HG03460 (cell line): ENCODE data around the gene AKAP4.

Experiments
- ATAC-seq: cut with Tn5 transposase; IDR thresholded peaks from one replicate; pipeline ENCODE4 v1.9.1; 2021; ENCODE audit not compliant: unreplicated experiment

AKAP4 gene, protein sequence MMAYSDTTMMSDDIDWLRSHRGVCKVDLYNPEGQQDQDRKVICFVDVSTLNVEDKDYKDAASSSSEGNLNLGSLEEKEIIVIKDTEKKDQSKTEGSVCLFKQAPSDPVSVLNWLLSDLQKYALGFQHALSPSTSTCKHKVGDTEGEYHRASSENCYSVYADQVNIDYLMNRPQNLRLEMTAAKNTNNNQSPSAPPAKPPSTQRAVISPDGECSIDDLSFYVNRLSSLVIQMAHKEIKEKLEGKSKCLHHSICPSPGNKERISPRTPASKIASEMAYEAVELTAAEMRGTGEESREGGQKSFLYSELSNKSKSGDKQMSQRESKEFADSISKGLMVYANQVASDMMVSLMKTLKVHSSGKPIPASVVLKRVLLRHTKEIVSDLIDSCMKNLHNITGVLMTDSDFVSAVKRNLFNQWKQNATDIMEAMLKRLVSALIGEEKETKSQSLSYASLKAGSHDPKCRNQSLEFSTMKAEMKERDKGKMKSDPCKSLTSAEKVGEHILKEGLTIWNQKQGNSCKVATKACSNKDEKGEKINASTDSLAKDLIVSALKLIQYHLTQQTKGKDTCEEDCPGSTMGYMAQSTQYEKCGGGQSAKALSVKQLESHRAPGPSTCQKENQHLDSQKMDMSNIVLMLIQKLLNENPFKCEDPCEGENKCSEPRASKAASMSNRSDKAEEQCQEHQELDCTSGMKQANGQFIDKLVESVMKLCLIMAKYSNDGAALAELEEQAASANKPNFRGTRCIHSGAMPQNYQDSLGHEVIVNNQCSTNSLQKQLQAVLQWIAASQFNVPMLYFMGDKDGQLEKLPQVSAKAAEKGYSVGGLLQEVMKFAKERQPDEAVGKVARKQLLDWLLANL

DNA sequence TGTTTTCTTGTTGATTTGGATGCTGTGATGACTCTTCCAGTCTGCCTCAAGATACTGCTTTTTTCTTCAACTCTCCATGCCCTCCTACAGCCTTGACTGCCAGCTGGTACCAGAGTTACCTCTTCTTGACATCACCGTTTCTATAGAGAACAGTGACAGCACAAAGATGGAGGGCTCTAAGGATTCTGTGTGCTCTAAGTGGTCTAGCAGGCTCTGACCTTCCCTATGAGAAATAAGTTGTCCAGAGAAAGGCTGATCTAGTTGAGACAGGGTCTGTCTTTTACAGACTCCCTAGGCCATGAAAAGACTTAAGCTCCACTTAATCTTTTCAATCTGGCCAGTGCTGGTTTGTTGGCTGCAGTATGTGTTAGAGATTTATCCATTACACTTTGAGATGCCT is at the start of gene AKAP4:
Gene AKAP4, minus strand, starts transcription at position 101 of the 400 bp plus-strand sequence. CDS start 118 bp downstream, outside the sequence.
- no peak for ATAC-seq

DNA sequence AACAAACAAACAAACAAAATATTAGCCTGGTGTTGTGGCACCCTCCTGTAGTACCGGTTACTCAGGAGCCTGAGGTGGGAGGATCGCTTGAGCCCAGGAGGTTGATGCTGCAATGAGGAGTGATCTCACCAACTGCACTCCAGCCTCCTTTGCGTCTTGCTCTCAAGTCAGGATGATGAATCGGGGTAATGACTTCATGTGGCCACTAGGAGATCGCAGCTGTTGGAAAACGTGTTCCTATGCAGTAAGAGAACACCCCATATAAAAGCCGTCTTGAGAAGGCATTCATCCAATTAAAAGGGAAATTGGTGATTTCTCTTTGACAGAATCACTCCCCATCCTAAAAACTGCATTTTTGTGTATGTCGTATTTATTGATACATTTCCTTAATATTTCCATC is 10.7 kb upstream of the AKAP4 start:
- no peak for ATAC-seq

DNA sequence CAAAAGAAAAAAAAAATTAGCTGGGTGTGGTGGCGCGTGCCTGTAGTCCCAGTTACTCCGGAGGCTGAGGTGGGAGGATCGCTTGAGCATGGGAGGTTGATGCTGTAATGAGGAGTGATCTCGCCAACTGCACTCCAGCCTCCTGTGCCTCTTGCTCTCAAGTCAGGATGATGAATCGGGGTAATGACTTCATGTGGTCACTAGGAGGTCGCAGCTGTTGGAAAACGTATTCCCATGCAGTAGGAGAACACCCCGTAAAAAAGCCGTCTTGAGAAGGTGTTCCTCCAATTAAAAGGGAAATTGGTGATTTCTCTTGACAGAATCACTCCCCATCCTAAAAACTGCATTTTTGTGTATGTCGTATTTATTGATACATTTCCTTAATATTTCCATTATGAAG is 5.9 kb upstream of the AKAP4 start:
- ATAC-seq: no peak

DNA sequence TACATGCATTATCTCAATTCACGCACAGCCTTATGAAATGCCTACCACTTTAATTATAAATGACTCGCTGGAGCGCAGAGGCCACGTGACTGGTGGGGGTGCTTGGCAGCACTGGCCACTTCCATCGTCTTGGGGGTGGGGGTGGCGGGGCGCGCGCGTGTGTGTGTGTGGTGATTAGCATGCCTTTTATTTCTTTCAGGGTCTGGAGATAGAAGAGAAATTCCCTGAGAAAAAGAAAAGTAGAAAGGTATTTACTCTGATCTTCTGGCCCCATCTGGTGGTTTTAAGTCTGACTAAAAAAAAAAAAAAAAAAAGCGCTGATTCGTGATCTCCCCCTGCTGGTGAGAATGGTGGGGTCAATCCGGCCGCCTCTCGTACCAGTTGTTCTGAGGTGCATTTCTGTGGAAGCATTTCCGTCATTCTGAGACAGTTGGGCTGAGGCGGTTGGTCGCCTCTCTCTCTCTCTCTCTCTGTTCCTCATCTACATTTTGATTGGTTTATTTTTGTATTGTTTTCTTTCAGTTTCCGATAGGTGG is 3.6 kb upstream of the AKAP4 start, which contains the start of gene CCNB3:
Gene CCNB3, plus strand, starts transcription at position 402 of the 536 bp plus-strand sequence. CDS start 80,399 bp downstream, outside the sequence.
- peak; percentile 99 for ATAC-seq

DNA sequence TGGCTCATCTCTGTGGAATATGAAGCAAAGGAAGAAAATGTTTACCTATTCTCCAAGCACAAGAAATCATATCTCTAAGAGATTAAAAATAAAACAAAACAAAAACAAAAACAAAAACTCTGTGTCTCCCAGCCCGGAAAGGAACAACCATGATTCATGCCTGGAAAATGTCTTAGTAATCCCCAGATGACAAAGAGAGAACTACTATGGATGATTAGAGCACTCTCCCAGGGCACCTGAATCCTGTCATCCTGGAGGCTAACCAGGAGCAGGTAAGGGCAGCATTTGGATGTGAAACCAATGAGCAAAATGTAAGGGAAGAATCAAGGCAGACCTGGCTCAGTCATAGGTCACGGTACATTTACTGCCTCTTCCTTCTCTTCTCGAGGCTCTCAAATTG is 1.7 kb upstream of the AKAP4 start:
- no peak for ATAC-seq

DNA sequence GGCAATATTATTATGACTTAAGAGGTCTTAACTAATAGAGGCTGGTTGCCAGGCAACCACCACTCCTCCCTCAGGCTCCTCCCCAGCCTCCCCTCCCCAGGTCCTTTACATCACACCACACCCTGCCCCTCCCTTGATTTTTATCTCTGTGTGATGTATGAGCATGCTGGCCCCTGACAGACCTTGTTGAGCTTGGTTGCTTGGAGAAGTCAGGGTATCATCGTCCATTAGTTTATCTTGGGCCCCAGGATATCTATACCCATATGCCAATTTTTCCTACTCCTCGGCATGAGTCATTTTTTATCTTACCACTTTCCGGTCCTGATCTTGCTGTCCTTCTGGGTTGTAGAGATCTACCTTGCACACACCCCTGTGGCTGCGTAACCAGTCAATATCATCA is 2.5 kb downstream of the AKAP4 start:
- no peak for ATAC-seq

DNA sequence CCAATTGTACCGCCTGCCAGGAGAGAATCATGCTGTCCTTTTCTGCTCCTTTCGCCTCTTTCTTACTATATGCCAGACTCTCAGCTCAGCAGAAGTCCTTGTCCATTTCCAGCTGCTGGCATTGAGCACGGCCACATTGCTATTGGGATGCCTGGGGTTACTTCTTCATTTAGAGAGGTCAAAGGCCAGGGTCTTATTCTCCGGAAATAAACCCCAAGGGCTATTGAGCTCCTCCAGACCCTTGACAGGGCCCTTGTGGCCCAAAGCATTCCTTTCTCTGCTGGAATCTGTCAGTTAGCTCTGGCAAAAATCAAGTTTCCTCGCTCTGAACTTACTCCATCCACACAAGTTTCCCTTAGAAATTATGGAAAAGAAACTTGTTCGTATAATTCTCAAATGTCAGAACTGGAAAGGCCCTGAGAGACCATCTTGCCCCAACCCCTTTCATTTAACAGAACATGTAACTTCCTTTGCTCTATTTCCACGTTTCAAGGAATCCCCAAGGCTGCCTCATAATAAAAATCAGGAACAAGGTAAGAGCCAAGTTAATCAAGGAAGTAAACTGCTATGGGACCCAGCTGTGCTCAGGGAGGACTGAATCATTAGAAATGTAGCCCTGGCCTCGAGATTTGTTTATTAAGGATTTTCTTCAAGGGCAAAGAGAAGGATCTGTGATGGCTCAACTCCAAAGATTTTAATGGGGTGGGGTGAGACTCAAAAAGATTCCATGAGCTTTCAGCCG is 11.8 kb downstream of the AKAP4 start:
- ATAC-seq: no peak

DNA sequence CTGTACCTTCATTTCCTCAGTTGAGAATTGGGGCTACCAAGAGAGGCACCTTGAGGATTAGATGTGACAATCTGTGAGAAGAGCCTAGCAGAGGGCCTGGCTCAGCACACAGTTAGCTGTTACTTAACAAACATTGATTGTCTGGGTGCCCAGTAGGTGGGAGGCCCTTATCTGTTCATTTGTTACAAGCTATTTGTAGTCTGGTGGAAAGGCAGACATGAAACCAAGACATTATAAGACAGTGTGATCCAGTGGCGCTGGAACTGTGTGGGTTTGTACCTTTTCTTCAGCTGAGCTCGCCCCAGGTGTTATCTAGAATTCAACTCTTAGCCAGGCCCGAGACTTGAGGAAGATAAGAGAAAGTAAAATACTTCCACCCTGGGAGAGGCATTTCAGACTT is 16.9 kb downstream of the AKAP4 start:
- no peak for ATAC-seq

DNA sequence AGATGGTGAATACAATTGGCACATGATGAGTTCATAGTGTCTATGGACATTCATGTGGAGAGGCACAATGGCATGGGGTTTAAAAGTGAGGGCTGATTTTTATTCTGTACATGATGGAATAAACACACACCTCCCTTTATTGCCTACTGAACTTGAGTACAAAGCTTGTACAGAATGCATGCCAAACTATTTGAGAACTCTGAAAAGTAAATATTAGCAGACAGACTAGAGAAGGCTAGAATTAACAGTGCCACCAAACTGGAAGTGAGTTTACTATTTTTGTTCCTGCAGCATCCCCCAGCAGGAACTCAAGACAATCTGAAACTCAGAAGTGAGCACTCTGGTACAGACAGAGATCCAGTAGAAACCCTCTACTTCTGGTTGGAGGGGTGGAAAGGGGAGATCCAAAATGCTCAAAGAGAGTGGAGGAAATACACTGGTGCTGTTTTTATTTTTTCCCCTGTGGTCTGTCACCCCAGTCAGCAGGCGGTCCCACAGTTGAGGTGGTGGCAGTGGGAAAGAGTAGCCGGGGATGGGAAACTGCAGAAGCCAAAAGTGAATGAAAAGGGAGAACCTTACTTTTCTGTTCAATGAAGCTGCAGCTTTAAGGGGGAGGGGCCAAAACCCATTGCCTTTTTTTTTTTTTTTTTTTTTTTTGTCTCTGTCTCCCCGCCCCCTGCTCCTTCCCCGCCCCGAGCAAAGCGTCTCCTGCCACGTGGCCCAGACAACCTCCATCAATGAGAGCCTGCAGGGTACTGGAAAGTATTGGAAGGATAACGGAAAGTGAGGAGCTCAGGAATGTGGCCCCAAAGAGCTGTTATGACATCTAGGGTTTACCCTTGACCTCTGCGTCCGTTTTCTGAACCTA is 20.5 kb downstream of the AKAP4 start:
- ATAC-seq: no peak

DNA sequence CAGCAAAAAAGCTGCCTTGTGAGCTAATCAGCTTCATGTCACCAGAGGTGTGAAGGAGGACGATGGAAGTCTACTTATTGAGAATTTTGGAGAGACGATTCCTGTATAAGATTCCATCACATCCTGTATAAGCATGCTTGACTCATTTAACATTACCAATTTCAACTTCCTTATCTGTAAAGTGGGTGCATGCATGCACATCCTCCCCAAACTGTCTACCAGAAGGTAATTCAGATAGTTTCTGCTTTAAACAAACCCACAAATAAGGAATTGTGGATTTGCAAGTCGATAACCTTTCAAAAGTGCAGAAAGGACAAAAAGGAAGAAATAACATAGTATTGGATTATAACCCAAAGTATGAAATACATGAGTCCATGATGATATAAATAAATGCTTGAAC is 31.1 kb downstream of the AKAP4 start:
- no peak for ATAC-seq

DNA sequence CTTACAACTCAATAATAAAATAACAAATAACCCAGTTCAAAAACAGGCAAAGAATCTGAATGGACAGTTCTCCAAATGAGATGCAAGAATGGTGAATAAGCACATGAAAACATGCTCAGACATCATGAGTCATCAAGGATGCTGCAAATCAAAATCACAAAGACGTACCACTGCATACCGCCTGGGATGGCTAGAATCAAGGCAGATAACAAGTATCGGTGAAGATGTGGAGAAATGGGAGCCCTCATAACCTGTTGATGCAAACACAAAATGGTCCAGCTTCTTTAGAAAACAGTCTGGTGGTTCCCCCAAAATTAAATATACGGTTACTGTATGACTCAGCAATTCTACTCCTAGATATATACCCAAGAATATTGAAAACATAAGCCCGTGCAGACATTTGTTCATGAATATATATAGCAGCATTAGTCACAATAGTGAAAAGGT is 32.5 kb downstream of the AKAP4 start:
- ATAC-seq: peak; percentile 57

DNA sequence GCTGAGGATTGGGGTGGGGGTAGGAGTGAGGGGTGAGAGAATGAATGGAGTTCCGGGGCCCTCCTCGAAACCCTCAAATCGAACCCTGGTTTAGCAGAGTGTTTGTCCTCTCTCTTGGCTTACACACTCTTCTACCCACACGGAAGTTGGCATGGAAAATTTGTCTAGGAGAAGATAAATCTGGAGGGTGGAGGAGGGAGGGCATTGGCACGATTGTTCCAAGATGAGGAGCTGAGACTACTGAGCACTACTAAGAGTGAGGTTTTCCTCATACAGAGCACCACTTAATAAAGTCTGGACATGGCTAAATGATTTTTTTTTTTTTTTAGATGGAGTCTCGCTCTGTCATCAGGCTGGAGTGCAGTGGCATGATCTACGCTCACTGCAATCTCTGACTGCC is 33.4 kb downstream of the AKAP4 start:
- no peak for ATAC-seq

DNA sequence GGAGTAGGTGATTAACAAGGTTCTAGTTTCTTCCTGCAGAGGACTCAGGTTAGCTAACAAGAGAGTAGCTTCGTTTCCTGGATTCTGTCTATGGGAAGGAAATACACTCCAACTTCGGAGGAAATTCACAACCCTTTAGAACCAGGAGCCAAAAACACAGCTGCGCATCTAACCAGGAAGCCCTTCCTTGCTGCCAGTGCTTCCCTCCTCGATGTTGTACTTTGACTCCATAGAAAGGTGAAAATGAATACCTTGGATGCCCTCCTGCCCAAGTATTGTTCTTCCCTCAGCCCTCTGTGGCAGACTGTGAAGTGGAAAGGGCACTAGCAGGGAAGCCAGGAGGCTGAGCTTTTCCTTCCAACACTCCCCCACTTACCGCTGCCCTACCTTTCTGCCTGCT is 35.1 kb downstream of the AKAP4 start:
- ATAC-seq: no peak

DNA sequence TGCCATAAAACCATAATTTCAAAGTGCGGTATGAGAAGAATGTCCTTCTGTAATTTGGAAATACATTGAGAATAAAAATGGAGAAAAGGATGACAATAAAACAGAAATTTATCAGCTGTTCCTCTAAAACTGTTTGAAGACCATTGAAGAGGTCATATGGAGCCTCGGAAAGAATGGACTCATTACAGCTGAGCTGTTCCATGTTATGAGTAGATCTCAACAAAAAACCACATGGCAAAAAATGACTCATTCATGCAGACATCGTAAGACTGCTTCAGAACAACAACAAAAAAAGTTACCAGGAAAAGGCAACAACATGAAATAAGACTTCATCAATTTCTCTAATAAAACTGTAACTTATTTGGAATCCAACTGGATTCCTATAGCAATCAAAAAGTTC is 39.7 kb downstream of the AKAP4 start:
- no peak for ATAC-seq

DNA sequence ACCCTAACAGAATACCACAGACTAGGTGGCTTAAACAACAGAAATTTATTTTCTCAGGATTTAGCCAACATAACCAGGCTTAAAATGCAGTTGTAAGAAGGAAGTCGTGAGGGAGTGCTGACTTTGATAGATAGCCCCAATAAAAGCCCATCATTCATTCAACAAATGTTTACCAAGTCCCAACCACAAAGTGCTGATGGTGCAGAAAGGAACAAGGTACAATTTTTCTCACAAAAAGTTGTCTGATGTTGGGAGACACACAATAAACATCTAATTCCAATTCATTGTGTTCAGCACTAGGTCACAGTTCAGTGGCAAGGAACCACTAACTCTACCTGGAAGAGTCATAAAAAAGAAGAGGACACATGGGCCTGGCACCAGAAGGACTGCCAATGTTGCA is 42.2 kb downstream of the AKAP4 start:
- no peak for ATAC-seq

DNA sequence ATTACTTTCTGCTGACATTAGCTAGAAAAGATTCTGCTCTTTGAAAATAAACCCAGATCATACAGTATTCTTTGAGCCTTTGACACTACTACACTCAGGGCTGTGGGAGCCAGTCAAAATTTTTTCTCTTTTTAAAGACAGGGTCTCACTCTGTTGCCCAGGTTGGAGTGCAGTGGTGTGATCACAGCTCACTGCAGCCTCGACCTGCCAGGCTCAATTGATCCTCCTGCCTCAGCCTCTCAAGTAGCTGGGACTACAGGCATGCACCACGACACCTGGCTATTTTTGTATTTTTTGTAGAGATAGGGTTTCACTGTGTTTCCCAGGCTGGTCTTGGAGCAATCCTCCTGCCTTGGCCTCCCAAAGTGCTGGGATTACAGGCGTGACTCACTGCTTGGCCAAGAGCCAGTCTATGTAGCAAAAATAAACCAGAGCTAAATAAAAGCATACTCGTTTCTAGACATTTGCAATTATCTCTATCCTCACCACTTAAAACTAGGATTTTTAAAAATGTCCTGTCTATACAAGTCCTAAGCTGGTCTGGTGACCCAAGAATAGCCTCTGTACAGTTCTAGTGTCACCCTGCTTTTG is 43.2 kb downstream of the AKAP4 start:
- ATAC-seq: no peak

DNA sequence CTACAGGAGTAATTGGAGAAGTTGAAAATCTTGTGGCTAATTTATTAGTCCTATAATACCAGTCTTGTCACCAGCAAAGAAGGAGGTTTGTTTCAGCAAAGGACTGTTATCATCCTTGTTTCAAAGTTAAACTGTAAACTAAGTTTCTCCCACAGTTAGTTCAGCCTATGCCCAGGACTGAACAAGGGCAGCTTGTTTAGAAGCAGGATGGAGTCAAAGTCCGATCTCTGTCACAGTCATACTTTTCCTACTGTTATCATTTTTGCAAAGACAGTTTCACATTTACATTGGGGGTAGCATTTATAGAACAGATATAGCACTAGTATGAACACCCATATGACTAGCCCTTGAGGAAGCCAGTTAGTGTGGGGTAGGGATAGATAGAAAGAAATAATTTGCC is 46.4 kb downstream of the AKAP4 start:
- no peak for ATAC-seq

DNA sequence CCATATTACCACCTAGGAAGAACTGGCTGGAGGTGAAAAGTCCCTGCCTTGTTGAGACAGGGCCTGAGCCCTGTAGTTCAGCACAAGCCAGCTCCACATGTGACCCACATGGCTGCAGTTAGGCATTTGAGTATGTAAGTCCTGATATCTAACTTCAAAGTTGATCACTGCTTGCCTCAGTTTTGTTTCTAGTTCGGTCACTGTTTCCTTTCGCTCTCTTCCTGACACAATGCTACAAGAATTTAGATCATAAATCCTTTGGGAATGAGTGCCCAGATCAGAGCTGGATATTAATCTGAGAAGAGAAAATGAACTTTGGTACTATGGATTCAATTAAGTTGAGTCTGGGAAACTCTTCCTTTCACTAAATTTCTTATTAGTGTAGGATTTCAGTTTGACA is 48.4 kb downstream of the AKAP4 start:
- ATAC-seq: no peak

DNA sequence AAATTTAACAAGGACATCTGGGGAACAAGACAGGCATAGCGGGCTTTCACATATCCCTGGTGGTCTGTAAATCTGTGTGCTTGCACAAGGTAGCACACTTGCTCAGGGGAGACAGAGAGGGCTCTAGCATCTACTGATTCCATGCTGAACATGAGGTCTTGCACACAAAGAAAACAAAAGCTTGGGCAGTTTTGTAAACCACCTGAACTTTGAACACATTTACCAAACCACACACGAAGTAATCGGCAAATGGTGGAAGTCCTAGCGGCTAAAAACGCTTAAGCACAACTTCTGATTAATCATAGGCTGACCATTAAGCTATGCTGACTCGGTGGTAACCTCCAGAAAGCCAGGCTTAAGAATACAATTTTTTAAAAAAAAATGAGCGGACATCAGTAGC is 52.8 kb downstream of the AKAP4 start:
- no peak for ATAC-seq
